Liver (tissue), 9 donors: ENCODE data around the gene ZNF584. TPM values are rescaled to one million over a fixed set of nuclear protein-coding genes. Genes with fewer than 3 reads are reported as not detected.

Experiments
- DNase-seq: peaks from one replicate; pipeline ENCODE4 v3.0.0-alpha.2; 2017; ENCODE audit warnings: low spot score
- H3K27ac ChIP-seq, 2 donors: one replicate each; pipeline ENCODE4 v1.7.0; 2013; ENCODE audit warnings: inconsistent platforms in 2 of 2, low read length in 2 of 2, control low read depth in 1 of 2, low read depth in 1 of 2, mild to moderate bottlenecking in 1 of 2
- H3K27me3 ChIP-seq, 4 donors: one replicate each; pipeline versions ENCODE4 v1.6.1 to v1.7.0; 2013; ENCODE audit warnings: low read length in 3 of 4, inconsistent platforms in 1 of 4, mild to moderate bottlenecking in 1 of 4, moderate library complexity in 1 of 4; ENCODE audit not compliant: control insufficient read depth in 4 of 4, insufficient read depth in 4 of 4
- H3K36me3 ChIP-seq, 4 donors: one replicate each; pipeline versions ENCODE4 v1.6.1 to v1.7.0; 2013; ENCODE audit warnings: low read length in 3 of 4, mild to moderate bottlenecking in 3 of 4, low read depth in 1 of 4, moderate library complexity in 1 of 4; ENCODE audit not compliant: control insufficient read depth in 4 of 4, insufficient read depth in 3 of 4
- H3K4me1 ChIP-seq, 4 donors: one replicate each; pipeline versions ENCODE4 v1.6.1 to v1.7.0; 2013; ENCODE audit warnings: low read length in 3 of 4, mild to moderate bottlenecking in 3 of 4, moderate library complexity in 1 of 4; ENCODE audit not compliant: control insufficient read depth in 4 of 4, insufficient read depth in 4 of 4
- H3K4me3 ChIP-seq, 3 donors: one replicate each; pipeline versions ENCODE4 v1.6.1 to v1.7.0; 2013; ENCODE audit warnings: low read length in 3 of 3, control low read depth in 1 of 3, low read depth in 1 of 3, mild to moderate bottlenecking in 1 of 3
- H3K9ac ChIP-seq, 2 donors: one replicate each; pipeline ENCODE4 v1.7.0; 2013; ENCODE audit warnings: low read length in 2 of 2, mild to moderate bottlenecking in 2 of 2, moderate library complexity in 2 of 2, control low read depth in 1 of 2, low read depth in 1 of 2
- H3K9me3 ChIP-seq, 4 donors: one replicate each; pipeline versions ENCODE4 v1.6.1 to v1.7.0; 2013; ENCODE audit warnings: low read length in 3 of 4; ENCODE audit not compliant: control insufficient read depth in 4 of 4
- EGR1 ChIP-seq, 2 donors: IDR thresholded peaks; 2 replicates each; pipeline ENCODE4 v1.6.1; 2016 to 2018; ENCODE audit warnings: antibody characterized with exemption in 2 of 2, low read depth in 2 of 2
- FOXA1 ChIP-seq: IDR thresholded peaks from 2 replicates; pipeline ENCODE4 v1.6.1; 2016; ENCODE audit warnings: antibody characterized with exemption
- GABPA ChIP-seq, 2 donors: IDR thresholded peaks in 1 of 2; conservative IDR thresholded peaks in 1 of 2; 2 replicates each; pipeline ENCODE4 v1.6.1; 2016; ENCODE audit warnings: antibody characterized with exemption in 2 of 2, mild to moderate bottlenecking in 1 of 2, moderate library complexity in 1 of 2
- HNF4A ChIP-seq, 2 donors: conservative IDR thresholded peaks; 2 replicates each; pipeline ENCODE4 v1.6.1; 2016; ENCODE audit warnings: antibody characterized with exemption in 2 of 2, mild to moderate bottlenecking in 2 of 2
- HNF4G ChIP-seq: IDR thresholded peaks from 2 replicates; pipeline ENCODE4 v1.6.1; 2016; ENCODE audit warnings: antibody characterized with exemption
- NR2F2 ChIP-seq: IDR thresholded peaks from 2 replicates; pipeline ENCODE4 v1.6.1; 2016; ENCODE audit warnings: antibody characterized with exemption
- RAD21 ChIP-seq, 2 donors: IDR thresholded peaks; 2 replicates each; pipeline ENCODE4 v1.6.1; 2016; ENCODE audit warnings: antibody characterized with exemption in 2 of 2, mild to moderate bottlenecking in 2 of 2
- RXRA ChIP-seq, 2 donors: IDR thresholded peaks; 2 replicates each; pipeline ENCODE4 v1.6.1; 2017 to 2018; ENCODE audit warnings: antibody characterized with exemption in 2 of 2, mild to moderate bottlenecking in 1 of 2
- SP1 ChIP-seq: IDR thresholded peaks from 2 replicates; pipeline ENCODE4 v1.6.1; 2018; ENCODE audit warnings: antibody characterized with exemption, mild to moderate bottlenecking
- TAF1 ChIP-seq: conservative IDR thresholded peaks from 2 replicates; pipeline ENCODE4 v1.6.1; 2016; ENCODE audit warnings: antibody characterized with exemption, mild to moderate bottlenecking
- YY1 ChIP-seq: IDR thresholded peaks from 2 replicates; pipeline ENCODE4 v1.6.1; 2016; ENCODE audit warnings: antibody characterized with exemption, mild to moderate bottlenecking
- WGBS: extraction: QIAGEN DNeasy Blood & Tissue Kit; methylation state at CpG from one replicate; pipeline ENCODE4 v1.1.7; 2013; 5-methylcytosine and 5-hydroxymethylcytosine counted together
- polyA plus RNA-seq, 2 donors: library from polyadenylated mRNA; stranded (reverse) in 1 of 2; unstranded in 1 of 2; fragments of 200-250 nt in 1 of 2; fragments of >200 nt in 1 of 2; fragmentation: Nextera tagmentation in 1 of 2; extraction: Ambion mirVana in 1 of 2; gene quantifications; one replicate each; pipeline versions ENCODE4 v1.2.1 to v1.2.3, GENCODE V29; 2013 to 2015
- total RNA-seq, 2 donors: library from RNA; depleted of rRNA; stranded (reverse); fragments of >200 nt; gene quantifications; one replicate each; pipeline ENCODE4 v1.2.3, GENCODE V29; 2014
- TF ChIP-seq, protein P1 (sequence below): IDR thresholded peaks from 2 replicates; pipeline ENCODE4 v1.6.1; 2016; ENCODE audit warnings: antibody characterized with exemption
- TF ChIP-seq, protein P2 (sequence below): fragments of 150-350 bp; IDR thresholded peaks from 2 replicates; pipeline ENCODE4 v1.5.1; 2017; ENCODE audit warnings: improper control_type of control experiment, low read depth, low read length; ENCODE audit not compliant: missing input control
- TF ChIP-seq, protein P3 (sequence below): IDR thresholded peaks from 2 replicates; pipeline ENCODE4 v1.6.1; 2016; ENCODE audit warnings: antibody characterized with exemption
- TF ChIP-seq, protein P4 (sequence below): IDR thresholded peaks from 2 replicates; pipeline ENCODE4 v1.6.1; 2016; ENCODE audit warnings: antibody characterized with exemption, mild to moderate bottlenecking
- TF ChIP-seq, protein P5 (sequence below): IDR thresholded peaks from 2 replicates; pipeline ENCODE4 v1.6.1; 2016; ENCODE audit warnings: antibody characterized with exemption
- donor health status: healthy.
- donor health status: healthy.
- donor health status: healthy.
- donor health status: healthy.
- donor health status: healthy.

Gene ZNF584
- total and polyA plus RNA-seq, 4 donors = 3.6 to 12.6 (median 10.0) TPM

DNA sequence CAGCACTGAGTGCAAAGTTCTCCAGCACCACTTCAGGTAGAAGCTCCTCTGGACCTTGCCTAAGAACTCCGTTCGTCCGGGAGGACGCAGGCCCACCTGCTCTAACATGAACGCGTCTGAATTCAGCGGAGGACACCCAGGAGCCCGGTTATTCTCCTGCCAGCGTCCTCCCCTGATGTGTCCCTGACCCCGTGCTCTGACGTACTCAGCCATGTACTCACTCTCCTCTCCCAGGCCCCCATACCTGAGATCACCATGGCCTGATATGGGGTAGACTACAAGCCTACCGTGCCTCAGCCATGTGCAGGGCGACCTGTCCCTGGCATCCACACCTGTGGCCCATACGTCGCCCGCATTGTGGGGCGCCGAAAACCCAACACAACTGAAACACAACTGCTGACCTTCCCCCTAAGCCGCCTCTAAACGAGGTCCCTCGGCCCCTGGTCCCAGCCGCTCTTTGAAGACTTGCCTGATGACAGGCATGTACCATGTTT is 744 bp upstream of the ZNF584 start:
- TF ChIP-seq FOXA1 (no peak), GABPA (IDR thresholded peaks at IDR 0.05 in 1 of 2, conservative IDR thresholded peaks at IDR 0.05 in 1 of 2) (no peak), RAD21 (IDR thresholded peaks at IDR 0.05) (no peak), HNF4A (conservative IDR thresholded peaks at IDR 0.05) (no peak), SP1 (no peak), RXRA (IDR thresholded peaks at IDR 0.05) (no peak), YY1 (no peak), EGR1 (IDR thresholded peaks at IDR 0.05; ENCODE audit: low read depth in 2 of 2) (no peak), HNF4G (no peak)
- TF ChIP-seq, protein P1, sequence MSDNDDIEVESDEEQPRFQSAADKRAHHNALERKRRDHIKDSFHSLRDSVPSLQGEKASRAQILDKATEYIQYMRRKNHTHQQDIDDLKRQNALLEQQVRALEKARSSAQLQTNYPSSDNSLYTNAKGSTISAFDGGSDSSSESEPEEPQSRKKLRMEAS = no peak
- TF ChIP-seq, protein P2, sequence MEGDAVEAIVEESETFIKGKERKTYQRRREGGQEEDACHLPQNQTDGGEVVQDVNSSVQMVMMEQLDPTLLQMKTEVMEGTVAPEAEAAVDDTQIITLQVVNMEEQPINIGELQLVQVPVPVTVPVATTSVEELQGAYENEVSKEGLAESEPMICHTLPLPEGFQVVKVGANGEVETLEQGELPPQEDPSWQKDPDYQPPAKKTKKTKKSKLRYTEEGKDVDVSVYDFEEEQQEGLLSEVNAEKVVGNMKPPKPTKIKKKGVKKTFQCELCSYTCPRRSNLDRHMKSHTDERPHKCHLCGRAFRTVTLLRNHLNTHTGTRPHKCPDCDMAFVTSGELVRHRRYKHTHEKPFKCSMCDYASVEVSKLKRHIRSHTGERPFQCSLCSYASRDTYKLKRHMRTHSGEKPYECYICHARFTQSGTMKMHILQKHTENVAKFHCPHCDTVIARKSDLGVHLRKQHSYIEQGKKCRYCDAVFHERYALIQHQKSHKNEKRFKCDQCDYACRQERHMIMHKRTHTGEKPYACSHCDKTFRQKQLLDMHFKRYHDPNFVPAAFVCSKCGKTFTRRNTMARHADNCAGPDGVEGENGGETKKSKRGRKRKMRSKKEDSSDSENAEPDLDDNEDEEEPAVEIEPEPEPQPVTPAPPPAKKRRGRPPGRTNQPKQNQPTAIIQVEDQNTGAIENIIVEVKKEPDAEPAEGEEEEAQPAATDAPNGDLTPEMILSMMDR = no peak
- TF ChIP-seq, protein P3, sequence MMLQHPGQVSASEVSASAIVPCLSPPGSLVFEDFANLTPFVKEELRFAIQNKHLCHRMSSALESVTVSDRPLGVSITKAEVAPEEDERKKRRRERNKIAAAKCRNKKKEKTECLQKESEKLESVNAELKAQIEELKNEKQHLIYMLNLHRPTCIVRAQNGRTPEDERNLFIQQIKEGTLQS = no peak

DNA sequence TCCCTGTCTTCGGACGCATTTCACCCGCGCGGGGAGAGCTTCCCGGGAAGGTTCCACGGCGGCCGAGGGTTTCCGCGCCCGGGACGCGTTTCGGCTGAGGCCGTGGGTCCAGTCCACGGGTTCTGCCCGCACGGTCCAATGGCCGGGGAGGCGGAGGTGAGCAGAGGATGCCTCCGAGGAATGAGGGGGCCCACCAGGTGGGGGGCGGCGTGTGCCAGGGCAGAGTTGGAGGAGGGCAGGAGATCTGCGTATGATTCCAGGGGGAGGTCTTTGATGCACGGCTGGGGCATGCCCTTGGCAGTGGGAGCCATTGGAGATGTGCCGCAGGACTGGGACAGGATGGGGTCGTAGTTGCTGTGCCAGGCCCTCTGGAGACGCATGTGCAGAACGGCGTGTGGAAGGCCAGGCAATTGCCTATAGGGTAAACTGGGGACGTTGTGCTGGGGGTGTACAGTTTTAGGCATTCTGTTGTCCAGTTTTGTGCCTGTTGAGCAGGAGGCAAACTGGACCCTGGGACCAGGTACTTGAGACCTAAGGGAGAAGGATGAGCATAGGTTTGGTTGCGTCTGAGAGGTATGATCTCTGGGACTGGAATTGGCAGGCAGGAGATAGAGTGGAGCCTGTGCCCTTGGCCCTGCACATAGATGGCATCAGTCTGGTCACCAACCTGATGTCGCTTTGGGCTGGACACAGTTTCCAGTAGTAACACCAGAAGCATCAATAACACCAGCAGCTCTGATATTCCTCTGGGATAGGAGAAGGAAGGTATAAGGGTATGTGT is 751 bp downstream of the ZNF584 start:
- 4% methylated on average over 34 of the region's 34 CpGs for WGBS
- Histone ChIP-seq H3K9ac (peak overlapping the region; percentile 27 to 41), H3K4me3 (peak overlapping the region; percentile 68 to 90 (median 76)), H3K27me3 (no peaks in the 10 kb centered on the region), H3K27ac (peak overlapping the region; percentile 80 to 83), H3K36me3 (no peaks in the 10 kb centered on the region), H3K4me1 (peaks cover 3 to 25% (median 21%) of the 10 kb centered on the region in 4 donors), H3K9me3 (no peaks in the 10 kb centered on the region)
- no peak for DNase-seq
- TF ChIP-seq RXRA (IDR thresholded peaks at IDR 0.05) (no peak), HNF4A (conservative IDR thresholded peaks at IDR 0.05) (peak in 1 of 2 donors; percentile 49)

More for the DNA sequence above, 744 bp upstream of the ZNF584 start:
- Histone ChIP-seq H3K27ac (peak overlapping the region; percentile 80 to 83), H3K4me1 (peaks cover 5 to 30% (median 21%) of the 10 kb centered on the region in 4 donors), H3K36me3 (no peaks in the 10 kb centered on the region), H3K9ac (peak overlapping the region; percentile 31 to 76), H3K27me3 (no peaks in the 10 kb centered on the region), H3K9me3 (no peaks in the 10 kb centered on the region), H3K4me3 (peak overlapping the region; percentile 76 to 90 (median 86))
- DNase-seq = no peak
- 15% methylated on average over 22 of the region's 22 CpGs for WGBS

DNA sequence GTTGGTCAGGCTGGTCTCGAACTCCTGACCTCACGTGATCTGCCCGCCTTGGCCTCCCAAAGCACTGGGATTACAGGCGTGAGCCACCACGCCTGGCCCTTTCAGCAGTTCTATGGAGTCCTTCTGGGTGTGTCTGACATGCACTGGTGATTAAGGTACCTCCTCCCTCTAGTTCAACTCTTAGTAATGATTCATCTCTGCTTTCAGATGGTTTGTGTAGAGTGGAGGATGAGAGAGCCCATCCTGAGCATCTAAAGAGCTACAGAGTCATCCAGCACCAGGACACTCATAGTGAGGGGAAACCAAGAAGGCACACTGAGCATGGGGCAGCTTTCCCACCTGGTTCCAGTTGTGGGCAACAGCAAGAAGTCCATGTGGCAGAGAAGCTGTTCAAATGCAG is 8.2 kb downstream of the ZNF584 start:
- no peaks in the 10 kb centered on the region for H3K4me1 ChIP-seq
- H3K36me3 ChIP-seq = peaks cover 16 to 45% (median 30%) of the 10 kb centered on the region in 4 donors
- no peak overlapping the region for H3K9ac ChIP-seq
- 96% methylated on average over 5 of the region's 5 CpGs for WGBS
- H3K27me3 ChIP-seq = no peaks in the 10 kb centered on the region
- TF ChIP-seq, protein P4, sequence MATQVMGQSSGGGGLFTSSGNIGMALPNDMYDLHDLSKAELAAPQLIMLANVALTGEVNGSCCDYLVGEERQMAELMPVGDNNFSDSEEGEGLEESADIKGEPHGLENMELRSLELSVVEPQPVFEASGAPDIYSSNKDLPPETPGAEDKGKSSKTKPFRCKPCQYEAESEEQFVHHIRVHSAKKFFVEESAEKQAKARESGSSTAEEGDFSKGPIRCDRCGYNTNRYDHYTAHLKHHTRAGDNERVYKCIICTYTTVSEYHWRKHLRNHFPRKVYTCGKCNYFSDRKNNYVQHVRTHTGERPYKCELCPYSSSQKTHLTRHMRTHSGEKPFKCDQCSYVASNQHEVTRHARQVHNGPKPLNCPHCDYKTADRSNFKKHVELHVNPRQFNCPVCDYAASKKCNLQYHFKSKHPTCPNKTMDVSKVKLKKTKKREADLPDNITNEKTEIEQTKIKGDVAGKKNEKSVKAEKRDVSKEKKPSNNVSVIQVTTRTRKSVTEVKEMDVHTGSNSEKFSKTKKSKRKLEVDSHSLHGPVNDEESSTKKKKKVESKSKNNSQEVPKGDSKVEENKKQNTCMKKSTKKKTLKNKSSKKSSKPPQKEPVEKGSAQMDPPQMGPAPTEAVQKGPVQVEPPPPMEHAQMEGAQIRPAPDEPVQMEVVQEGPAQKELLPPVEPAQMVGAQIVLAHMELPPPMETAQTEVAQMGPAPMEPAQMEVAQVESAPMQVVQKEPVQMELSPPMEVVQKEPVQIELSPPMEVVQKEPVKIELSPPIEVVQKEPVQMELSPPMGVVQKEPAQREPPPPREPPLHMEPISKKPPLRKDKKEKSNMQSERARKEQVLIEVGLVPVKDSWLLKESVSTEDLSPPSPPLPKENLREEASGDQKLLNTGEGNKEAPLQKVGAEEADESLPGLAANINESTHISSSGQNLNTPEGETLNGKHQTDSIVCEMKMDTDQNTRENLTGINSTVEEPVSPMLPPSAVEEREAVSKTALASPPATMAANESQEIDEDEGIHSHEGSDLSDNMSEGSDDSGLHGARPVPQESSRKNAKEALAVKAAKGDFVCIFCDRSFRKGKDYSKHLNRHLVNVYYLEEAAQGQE = no peak
- TF ChIP-seq RXRA (IDR thresholded peaks at IDR 0.05) (no peak), TAF1 (no peak), FOXA1 (no peak), GABPA (IDR thresholded peaks at IDR 0.05 in 1 of 2, conservative IDR thresholded peaks at IDR 0.05 in 1 of 2) (no peak), EGR1 (IDR thresholded peaks at IDR 0.05; ENCODE audit: low read depth in 2 of 2) (no peak), HNF4G (no peak), NR2F2 (no peak), SP1 (no peak), RAD21 (IDR thresholded peaks at IDR 0.05) (no peak)
- TF ChIP-seq, protein P5, sequence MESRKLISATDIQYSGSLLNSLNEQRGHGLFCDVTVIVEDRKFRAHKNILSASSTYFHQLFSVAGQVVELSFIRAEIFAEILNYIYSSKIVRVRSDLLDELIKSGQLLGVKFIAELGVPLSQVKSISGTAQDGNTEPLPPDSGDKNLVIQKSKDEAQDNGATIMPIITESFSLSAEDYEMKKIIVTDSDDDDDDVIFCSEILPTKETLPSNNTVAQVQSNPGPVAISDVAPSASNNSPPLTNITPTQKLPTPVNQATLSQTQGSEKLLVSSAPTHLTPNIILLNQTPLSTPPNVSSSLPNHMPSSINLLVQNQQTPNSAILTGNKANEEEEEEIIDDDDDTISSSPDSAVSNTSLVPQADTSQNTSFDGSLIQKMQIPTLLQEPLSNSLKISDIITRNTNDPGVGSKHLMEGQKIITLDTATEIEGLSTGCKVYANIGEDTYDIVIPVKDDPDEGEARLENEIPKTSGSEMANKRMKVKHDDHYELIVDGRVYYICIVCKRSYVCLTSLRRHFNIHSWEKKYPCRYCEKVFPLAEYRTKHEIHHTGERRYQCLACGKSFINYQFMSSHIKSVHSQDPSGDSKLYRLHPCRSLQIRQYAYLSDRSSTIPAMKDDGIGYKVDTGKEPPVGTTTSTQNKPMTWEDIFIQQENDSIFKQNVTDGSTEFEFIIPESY = no peak
- TF ChIP-seq, protein P1 = no peak
- TF ChIP-seq, protein P3 = no peak
- no peak overlapping the region for H3K27ac ChIP-seq
- H3K4me3 ChIP-seq = peak overlapping the region in 1 of 3 donors; percentile 5
- no peak for DNase-seq
- H3K9me3 ChIP-seq = peaks cover 11 to 15% (median 13%) of the 10 kb centered on the region in 4 donors
